GM18498 (cell line): ENCODE data around the gene EBP.
A peak's percentile ranks its signal among the peaks of the same experiment; 100 is the strongest.

Source experiments
- ATAC-seq: cut with Tn5 transposase; IDR thresholded peaks from one replicate; pipeline ENCODE4 v1.9.1; 2021; ENCODE audit warnings: mild to moderate bottlenecking, moderate library complexity; ENCODE audit not compliant: unreplicated experiment

Gene EBP

DNA sequence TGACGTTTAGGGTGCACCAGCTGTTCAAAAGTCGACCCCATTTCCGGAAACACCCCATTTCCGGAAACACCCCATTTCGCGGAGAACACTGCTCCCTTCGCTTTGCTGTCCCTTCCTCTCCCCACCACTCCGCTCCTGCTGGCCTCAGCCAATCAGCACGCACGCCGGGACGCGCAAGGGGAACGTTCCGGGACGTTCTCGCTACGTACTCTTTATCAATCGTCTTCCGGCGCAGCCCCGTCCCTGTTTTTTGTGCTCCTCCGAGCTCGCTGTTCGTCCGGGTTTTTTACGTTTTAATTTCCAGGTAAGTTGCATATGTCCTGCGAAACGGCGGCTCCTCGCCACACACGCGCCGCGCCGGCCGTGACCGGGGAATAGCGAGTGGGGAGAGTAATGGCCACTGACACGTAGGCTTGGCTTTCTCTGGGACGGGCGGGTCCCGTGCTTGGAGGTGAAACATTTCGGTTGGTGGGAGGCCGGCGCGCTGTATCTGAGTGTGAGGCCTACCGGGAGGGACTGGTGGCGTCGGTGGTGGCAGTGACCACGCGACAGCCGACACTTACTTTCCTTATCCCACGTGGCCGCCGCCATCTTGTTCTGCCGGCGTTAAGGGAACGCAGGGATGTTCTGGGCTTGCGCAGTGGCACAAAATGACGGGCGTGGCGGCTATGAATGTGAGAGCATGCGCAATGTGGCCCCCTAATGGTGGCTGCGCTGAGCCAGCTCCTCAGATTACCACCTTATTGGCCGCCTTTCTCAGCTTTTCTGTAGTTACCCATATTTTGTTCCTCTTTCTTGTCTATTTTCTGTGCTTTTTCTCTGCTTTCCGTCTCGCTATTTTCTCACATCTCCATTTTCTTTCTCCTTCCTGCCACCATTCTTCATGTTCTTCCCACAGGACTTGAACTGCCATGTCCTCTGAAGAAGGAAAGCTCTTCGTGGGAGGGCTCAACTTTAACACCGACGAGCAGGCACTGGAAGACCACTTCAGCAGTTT, 53.0 kb downstream of the EBP start, which contains the start of gene RBM3:
Gene RBM3 (plus strand): TSS at position 215 of the 997 bp plus-strand sequence. CDS start 697 bp downstream, at position 912.
- ATAC-seq, result peak; percentile 95

DNA sequence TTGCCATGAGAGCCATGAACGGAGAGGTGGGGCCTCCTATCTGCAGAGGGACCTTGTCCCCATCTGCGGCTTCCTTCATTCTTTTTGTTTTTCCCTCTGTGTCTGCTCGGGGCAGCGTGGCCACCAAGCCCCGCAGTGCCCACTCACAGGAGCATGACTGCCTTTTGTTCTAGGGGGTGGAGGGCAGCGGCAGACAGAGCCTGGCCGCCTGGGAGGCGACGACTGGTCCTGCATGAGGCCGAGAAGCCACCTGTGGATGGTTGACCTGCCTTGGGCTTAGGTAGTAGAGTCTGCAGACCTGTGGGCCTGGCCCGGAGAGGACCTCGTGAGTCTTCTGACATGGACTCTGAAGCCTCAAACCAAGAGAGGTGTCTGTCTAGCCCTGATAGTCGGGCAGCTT, 54.0 kb downstream of the EBP start:
- no peak for ATAC-seq

DNA sequence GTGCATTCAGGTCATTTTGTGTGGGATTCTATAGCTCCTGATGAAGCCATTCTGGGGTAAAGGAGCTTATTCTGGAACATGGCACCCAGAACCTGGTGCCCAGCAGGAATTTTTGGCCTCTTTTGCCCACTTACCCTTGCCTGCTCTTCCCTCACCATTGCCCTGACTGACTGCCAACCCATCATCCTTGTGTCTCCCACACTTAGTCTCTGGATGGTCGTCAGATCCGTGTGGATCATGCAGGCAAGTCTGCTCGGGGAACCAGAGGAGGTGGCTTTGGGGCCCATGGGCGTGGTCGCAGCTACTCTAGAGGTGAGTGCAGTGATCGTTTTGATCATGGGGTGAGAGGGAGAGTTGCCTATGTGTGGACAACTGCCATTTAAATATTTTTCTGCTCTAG, 54.5 kb downstream of the EBP start:
- ATAC-seq, result no peak
